H9 (cell line): ENCODE results near the gene APBB2. TPM values are rescaled to one million over a fixed set of nuclear protein-coding genes. Genes with fewer than 3 reads are reported as not detected.

Experiments
- DNase-seq: peaks from one replicate; pipeline ENCODE4 v3.0.0-alpha.2; 2017
- H2AFZ ChIP-seq: one replicate; pipeline ENCODE4 v1.6.1; 2013; ENCODE audit warnings: mild to moderate bottlenecking, low read length, control low read depth, moderate library complexity
- H2AK5ac ChIP-seq: 2 replicates; pipeline ENCODE4 v1.6.1; 2013; ENCODE audit warnings: low read length, control low read depth, mixed read lengths; ENCODE audit not compliant: insufficient read length
- H2BK120ac ChIP-seq: one replicate; pipeline ENCODE4 v1.6.1; 2013; ENCODE audit warnings: low read depth, mild to moderate bottlenecking, low read length, control low read depth, inconsistent platforms; ENCODE audit not compliant: poor library complexity, severe bottlenecking
- H2BK12ac ChIP-seq: 2 replicates; pipeline ENCODE4 v1.6.1; 2013; ENCODE audit warnings: low read length, control low read depth, mixed read lengths, low read depth; ENCODE audit not compliant: insufficient read length
- H2BK15ac ChIP-seq: 2 replicates; pipeline ENCODE4 v1.6.1; 2013; ENCODE audit warnings: low read depth, low read length, control low read depth
- H2BK20ac ChIP-seq: one replicate; pipeline ENCODE4 v1.6.1; 2013; ENCODE audit warnings: low read depth, mild to moderate bottlenecking, low read length, control low read depth, inconsistent platforms; ENCODE audit not compliant: poor library complexity, severe bottlenecking
- H2BK5ac ChIP-seq: 2 replicates; pipeline ENCODE4 v1.6.1; 2013; ENCODE audit warnings: low read length, control low read depth, mixed read lengths; ENCODE audit not compliant: insufficient read length
- H3K14ac ChIP-seq: 2 replicates; pipeline ENCODE4 v1.6.1; 2013; ENCODE audit warnings: low read length, control low read depth; ENCODE audit not compliant: insufficient read depth
- H3K18ac ChIP-seq: 2 replicates; pipeline ENCODE4 v1.6.1; 2013; ENCODE audit warnings: low read depth, mild to moderate bottlenecking, mixed read lengths, low read length, control low read depth; ENCODE audit not compliant: insufficient read length
- H3K23ac ChIP-seq: 2 replicates; pipeline ENCODE4 v1.6.1; 2013; ENCODE audit warnings: low read length, control low read depth, mixed read lengths, low read depth; ENCODE audit not compliant: insufficient read length
- H3K23me2 ChIP-seq: 2 replicates; pipeline ENCODE4 v1.6.1; 2013; ENCODE audit warnings: low read depth, mild to moderate bottlenecking, mixed read lengths, low read length, control low read depth; ENCODE audit not compliant: insufficient read length, poor library complexity, severe bottlenecking
- H3K27ac ChIP-seq: 2 replicates; pipeline ENCODE4 v1.5.1; 2013; ENCODE audit warnings: low read length, control low read depth, mixed read lengths, low read depth; ENCODE audit not compliant: insufficient read length
- H3K27me3 ChIP-seq: 2 replicates; pipeline ENCODE4 v1.6.1; 2013; ENCODE audit warnings: low read length, control low read depth, inconsistent platforms; ENCODE audit not compliant: insufficient read depth
- H3K4ac ChIP-seq: 2 replicates; pipeline ENCODE4 v1.6.1; 2013; ENCODE audit warnings: low read depth, mild to moderate bottlenecking, control low read depth, inconsistent platforms, low read length, moderate library complexity
- H3K4me1 ChIP-seq: 2 replicates; pipeline ENCODE4 v1.6.1; 2013; ENCODE audit warnings: low read length, control low read depth, inconsistent platforms; ENCODE audit not compliant: insufficient read depth
- H3K4me2 ChIP-seq: 2 replicates; pipeline ENCODE4 v1.6.1; 2013; ENCODE audit warnings: low read length, control low read depth, mixed read lengths; ENCODE audit not compliant: insufficient read length, insufficient read depth
- H3K56ac ChIP-seq: 2 replicates; pipeline ENCODE4 v1.6.1; 2013; ENCODE audit warnings: low read depth, mild to moderate bottlenecking, mixed read lengths, low read length, control low read depth; ENCODE audit not compliant: insufficient read length
- H3K79me1 ChIP-seq: 2 replicates; pipeline ENCODE4 v1.6.1; 2013; ENCODE audit warnings: low read depth, mild to moderate bottlenecking, moderate library complexity, low read length, control low read depth, inconsistent platforms; ENCODE audit not compliant: insufficient read depth, poor library complexity, severe bottlenecking
- H3K79me2 ChIP-seq: 2 replicates; pipeline ENCODE4 v1.6.1; 2013; ENCODE audit warnings: low read length, control low read depth, inconsistent platforms; ENCODE audit not compliant: insufficient read depth
- H3K9ac ChIP-seq: 2 replicates; pipeline ENCODE4 v1.6.1; 2013; ENCODE audit warnings: low read length, control low read depth, mixed read lengths; ENCODE audit not compliant: insufficient read length; ENCODE audit errors: extremely low read depth
- H3K9me3 ChIP-seq: one replicate; pipeline ENCODE4 v1.6.1; 2013; ENCODE audit warnings: low read depth, low read length, inconsistent platforms; ENCODE audit not compliant: control insufficient read depth
- H3T11ph ChIP-seq: one replicate; pipeline ENCODE4 v1.6.1; 2013; ENCODE audit warnings: mild to moderate bottlenecking, low read length, control low read depth, inconsistent platforms
- H4K20me1 ChIP-seq: one replicate; pipeline ENCODE4 v1.6.1; 2013; ENCODE audit not compliant: control insufficient read depth, insufficient read length, insufficient read depth
- H4K5ac ChIP-seq: 2 replicates; pipeline ENCODE4 v1.6.1; 2013; ENCODE audit warnings: low read depth, mild to moderate bottlenecking, mixed read lengths, low read length, control low read depth; ENCODE audit not compliant: insufficient read length
- H4K8ac ChIP-seq: replicated peaks from 2 replicates; pipeline ENCODE4 v1.6.1; 2013; ENCODE audit warnings: low read length, control low read depth, mixed read lengths, low read depth; ENCODE audit not compliant: insufficient read length
- H4K91ac ChIP-seq: 2 replicates; pipeline ENCODE4 v1.6.1; 2013; ENCODE audit warnings: low read depth, mild to moderate bottlenecking, moderate library complexity, mixed read lengths, low read length, control low read depth; ENCODE audit not compliant: insufficient read length
- H3K27ac Mint-ChIP-seq, 3 experiments: 2 replicates in 2 of 3; 3 replicates in 1 of 3; pipeline ENCODE4 v1.8.0; 2020 to 2021; ENCODE audit warnings: mixed read lengths in 3 of 3, mild to moderate bottlenecking in 1 of 3, moderate library complexity in 1 of 3
- H3K27me3 Mint-ChIP-seq: 2 replicates; pipeline ENCODE4 v1.8.0; 2021; ENCODE audit warnings: low read depth, mild to moderate bottlenecking, moderate library complexity, mixed read lengths
- H3K36me3 Mint-ChIP-seq, 3 experiments: 2 replicates in 2 of 3; 3 replicates in 1 of 3; pipeline ENCODE4 v1.8.0; 2020 to 2021; ENCODE audit warnings: low read depth in 3 of 3, mixed read lengths in 3 of 3; ENCODE audit not compliant: insufficient read depth in 1 of 3
- H3K4me1 Mint-ChIP-seq, 2 experiments: 2 replicates each; pipeline ENCODE4 v1.8.0; 2020; ENCODE audit warnings: mixed read lengths in 2 of 2
- H3K4me3 Mint-ChIP-seq, 2 experiments: 2 replicates in 1 of 2; 3 replicates in 1 of 2; pipeline ENCODE4 v1.8.0; 2020 to 2021; ENCODE audit warnings: mild to moderate bottlenecking in 2 of 2, mixed read lengths in 2 of 2, moderate library complexity in 1 of 2
- H3K9me3 Mint-ChIP-seq, 2 experiments: 2 replicates in 1 of 2; 3 replicates in 1 of 2; pipeline ENCODE4 v1.8.0; 2020; ENCODE audit warnings: mild to moderate bottlenecking in 2 of 2, mixed read lengths in 2 of 2, moderate library complexity in 1 of 2
- WGBS: extraction: QIAGEN DNeasy Blood & Tissue Kit; methylation state at CpG from one replicate; pipeline ENCODE4 v1.1.7; 2013; ENCODE audit warnings: missing lambda C conversion rate, low lambda C conversion rate, mixed read lengths; ENCODE audit not compliant: insufficient read length; ENCODE audit errors: extremely low coverage; 5-methylcytosine and 5-hydroxymethylcytosine counted together
- total RNA-seq: library from RNA; stranded (reverse); gene quantifications from 2 replicates; pipeline ENCODE4 v1.2.1, GENCODE V29; 2021
- TF ChIP-seq, protein P1 (sequence below): fragments of 200-600 bp; sonication (generic); conservative IDR thresholded peaks from 3 replicates; pipeline ENCODE4 v1.8.0; 2021; ENCODE audit warnings: antibody characterized with exemption, mild to moderate bottlenecking

The APBB2 gene
- total RNA-seq, 1 experiment from 2014 or later = 39.6 TPM

DNA sequence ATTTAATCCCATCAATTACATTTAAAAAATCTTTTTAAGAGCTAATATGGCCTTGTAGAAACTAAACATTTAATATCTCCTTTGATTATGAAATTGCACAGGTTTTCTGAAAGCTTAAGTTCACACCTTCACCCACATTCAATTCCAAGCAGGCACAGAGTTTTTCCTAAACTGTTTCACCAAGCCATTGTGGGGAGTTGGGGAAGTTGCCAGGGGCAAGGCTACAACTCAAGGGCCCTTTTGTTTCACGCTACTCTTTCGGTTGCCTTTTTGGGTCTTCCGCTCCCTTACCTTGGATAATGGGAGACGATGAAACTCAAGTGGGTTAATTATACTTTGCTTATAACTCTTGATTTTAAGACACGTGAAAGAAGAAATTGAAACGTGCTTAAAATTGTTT lies 33.3 kb downstream of the APBB2 start:
- Histone ChIP-seq H3K79me2 (no peaks in the 10 kb centered on the region; the same call in 1 of the 2 replicates), H3K27ac (no peak overlapping the region), H3K18ac (no peak overlapping the region), H3K4me1 (peaks cover 9% of the 10 kb centered on the region), H2BK20ac (no peak overlapping the region), H2AFZ (no peak overlapping the region), H4K91ac (no peak overlapping the region), H3K27me3 (no peaks in the 10 kb centered on the region), H2BK12ac (no peak overlapping the region), H3K14ac (no peak overlapping the region), H3K9ac (no peak overlapping the region), H3K9me3 (no peaks in the 10 kb centered on the region), H3K4me2 (no peak overlapping the region), H3T11ph (no peak overlapping the region), H2BK120ac (no peak overlapping the region), H4K8ac (no peak overlapping the region), H3K23me2 (no peaks in the 10 kb centered on the region), H4K5ac (no peak overlapping the region), H3K56ac (no peak overlapping the region), H2BK15ac (no peak overlapping the region), H2BK5ac (no peak overlapping the region), H3K4ac (no peak overlapping the region), H3K23ac (no peak overlapping the region), H4K20me1 (no peaks in the 10 kb centered on the region), H3K79me1 (peaks cover 4% of the 10 kb centered on the region), H2AK5ac (no peak overlapping the region)
- peaks cover 23 to 25% of the 10 kb centered on the region in 2 experiments for H3K4me1 Mint-ChIP-seq
- no peaks in the 10 kb centered on the region for H3K27me3 Mint-ChIP-seq
- DNase-seq = no peak
- H3K4me3 Mint-ChIP-seq = no peak overlapping the region
- no CpG with 5 or more reads among the region's 6 CpGs for WGBS
- H3K36me3 Mint-ChIP-seq = peaks cover 0 to 12% (median 2%) of the 10 kb centered on the region in 3 experiments; a peak in 5 of 7 replicates
- H3K27ac Mint-ChIP-seq = no peak overlapping the region
- H3K9me3 Mint-ChIP-seq = peaks cover 5 to 9% of the 10 kb centered on the region in 2 experiments; a peak in 4 of 5 replicates
- TF ChIP-seq, protein P1, sequence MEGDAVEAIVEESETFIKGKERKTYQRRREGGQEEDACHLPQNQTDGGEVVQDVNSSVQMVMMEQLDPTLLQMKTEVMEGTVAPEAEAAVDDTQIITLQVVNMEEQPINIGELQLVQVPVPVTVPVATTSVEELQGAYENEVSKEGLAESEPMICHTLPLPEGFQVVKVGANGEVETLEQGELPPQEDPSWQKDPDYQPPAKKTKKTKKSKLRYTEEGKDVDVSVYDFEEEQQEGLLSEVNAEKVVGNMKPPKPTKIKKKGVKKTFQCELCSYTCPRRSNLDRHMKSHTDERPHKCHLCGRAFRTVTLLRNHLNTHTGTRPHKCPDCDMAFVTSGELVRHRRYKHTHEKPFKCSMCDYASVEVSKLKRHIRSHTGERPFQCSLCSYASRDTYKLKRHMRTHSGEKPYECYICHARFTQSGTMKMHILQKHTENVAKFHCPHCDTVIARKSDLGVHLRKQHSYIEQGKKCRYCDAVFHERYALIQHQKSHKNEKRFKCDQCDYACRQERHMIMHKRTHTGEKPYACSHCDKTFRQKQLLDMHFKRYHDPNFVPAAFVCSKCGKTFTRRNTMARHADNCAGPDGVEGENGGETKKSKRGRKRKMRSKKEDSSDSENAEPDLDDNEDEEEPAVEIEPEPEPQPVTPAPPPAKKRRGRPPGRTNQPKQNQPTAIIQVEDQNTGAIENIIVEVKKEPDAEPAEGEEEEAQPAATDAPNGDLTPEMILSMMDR = no peak
